Esophagus squamous epithelium (tissue), 4 donors: ENCODE data around the gene DPY30.

ENCODE experiments used
- POLR2A ChIP-seq, 4 donors: fragments of 450-650 bp; IDR thresholded peaks; one replicate each; pipeline ENCODE4 v1.6.1; 2017; ENCODE audit warnings: antibody characterized with exemption in 4 of 4, mild to moderate bottlenecking in 4 of 4, moderate library complexity in 3 of 4
- TF ChIP-seq, protein P1 (sequence below), 6 experiments: fragments of 450-650 bp in 4 of 6; fragments of 200-600 bp in 2 of 6; sonication (generic) in 2 of 6; IDR thresholded peaks; one replicate each; pipeline ENCODE4 v1.5.1; 2016 to 2019; ENCODE audit warnings: antibody characterized with exemption in 6 of 6, mild to moderate bottlenecking in 4 of 6, moderate library complexity in 4 of 6

DNA sequence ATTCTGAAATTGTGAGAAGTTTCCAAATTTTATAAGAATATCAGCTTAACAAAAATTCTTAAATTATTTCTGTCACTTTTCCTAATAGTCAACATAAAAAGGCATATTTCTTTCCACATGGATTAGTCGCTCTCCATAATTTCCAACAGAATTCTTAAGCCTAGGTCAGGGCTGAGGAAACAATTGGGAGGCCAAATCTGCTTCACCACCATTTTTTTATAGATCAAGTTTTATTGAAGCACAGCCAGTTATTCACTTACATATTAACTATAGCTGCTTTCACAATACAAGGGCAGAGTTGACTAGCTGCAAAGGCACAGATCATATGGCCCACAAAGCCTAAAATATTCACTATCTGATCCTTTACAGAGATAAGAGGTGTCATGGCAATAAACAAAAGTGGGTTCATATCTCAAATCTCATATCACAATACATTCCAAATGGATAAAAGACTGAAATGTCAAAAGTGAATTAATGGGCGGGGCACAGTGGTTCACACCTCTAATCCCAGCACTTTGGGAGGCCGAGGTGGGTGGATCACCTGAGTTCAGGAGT is 47.5 kb downstream of the DPY30 start:
- TF ChIP-seq, protein P1, sequence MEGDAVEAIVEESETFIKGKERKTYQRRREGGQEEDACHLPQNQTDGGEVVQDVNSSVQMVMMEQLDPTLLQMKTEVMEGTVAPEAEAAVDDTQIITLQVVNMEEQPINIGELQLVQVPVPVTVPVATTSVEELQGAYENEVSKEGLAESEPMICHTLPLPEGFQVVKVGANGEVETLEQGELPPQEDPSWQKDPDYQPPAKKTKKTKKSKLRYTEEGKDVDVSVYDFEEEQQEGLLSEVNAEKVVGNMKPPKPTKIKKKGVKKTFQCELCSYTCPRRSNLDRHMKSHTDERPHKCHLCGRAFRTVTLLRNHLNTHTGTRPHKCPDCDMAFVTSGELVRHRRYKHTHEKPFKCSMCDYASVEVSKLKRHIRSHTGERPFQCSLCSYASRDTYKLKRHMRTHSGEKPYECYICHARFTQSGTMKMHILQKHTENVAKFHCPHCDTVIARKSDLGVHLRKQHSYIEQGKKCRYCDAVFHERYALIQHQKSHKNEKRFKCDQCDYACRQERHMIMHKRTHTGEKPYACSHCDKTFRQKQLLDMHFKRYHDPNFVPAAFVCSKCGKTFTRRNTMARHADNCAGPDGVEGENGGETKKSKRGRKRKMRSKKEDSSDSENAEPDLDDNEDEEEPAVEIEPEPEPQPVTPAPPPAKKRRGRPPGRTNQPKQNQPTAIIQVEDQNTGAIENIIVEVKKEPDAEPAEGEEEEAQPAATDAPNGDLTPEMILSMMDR (IDR thresholded peaks at IDR 0.05) = no peak
- TF ChIP-seq POLR2A (IDR thresholded peaks at IDR 0.05) = no peak
